Activated CD4-positive, alpha-beta T cell treated with anti-CD3 and anti-CD28 coated beads for 36 hours (primary cell): Measurements from ENCODE around the gene SLC34A3. TPM values are rescaled to one million over a fixed set of nuclear protein-coding genes. Genes with fewer than 3 reads are reported as not detected.

Experiments
- ATAC-seq: fragments of 200-7000 bp; cut with Tn5 transposase; one replicate; pipeline ENCODE4 v1.10.0; 2021; ENCODE audit warnings: mild to moderate bottlenecking, moderate library complexity
- CTCF ChIA-PET: fragments of 350-600 bp; sonication (Branson Sonifier 250); formaldehyde crosslinking; loops from one replicate; lab custom pipeline; 2021; ENCODE audit warnings: antibody characterized with exemption; lab: Charles Lee
- POLR2A ChIA-PET: fragments of 350-600 bp; sonication (Branson Sonifier 250); formaldehyde crosslinking; loops from one replicate; lab custom pipeline; 2021; ENCODE audit warnings: antibody characterized with exemption, inconsistent platforms; lab: Charles Lee
- DNase-seq: peaks from one replicate; pipeline ENCODE4 v3.0.0-alpha.2; 2020
- H3K27ac Mint-ChIP-seq: one replicate; pipeline ENCODE4 v1.8.0; 2021; ENCODE audit warnings: mixed read lengths
- H3K27me3 Mint-ChIP-seq: one replicate; pipeline ENCODE4 v1.8.0; 2021; ENCODE audit warnings: mixed read lengths
- H3K36me3 Mint-ChIP-seq: one replicate; pipeline ENCODE4 v1.8.0; 2021; ENCODE audit warnings: low read depth, mixed read lengths
- H3K4me1 Mint-ChIP-seq: one replicate; pipeline ENCODE4 v1.8.0; 2021; ENCODE audit warnings: mixed read lengths
- H3K4me3 Mint-ChIP-seq: one replicate; pipeline ENCODE4 v1.8.0; 2021; ENCODE audit warnings: mild to moderate bottlenecking, moderate library complexity, mixed read lengths
- H3K9me3 Mint-ChIP-seq: one replicate; pipeline ENCODE4 v1.8.0; 2021; ENCODE audit warnings: low read depth, mixed read lengths
- intact Hi-C, 2 experiments: fragments of 100-400 bp; cut with DNase I in 1 of 2; cut with micrococcal nuclease in 1 of 2; formaldehyde crosslinking; loops; one replicate each; pipeline versions ENCODE4 v1.14.2 to v1.15.1; 2022 to 2024; cut with DNase I, micrococcal nuclease
- total RNA-seq, 2 experiments: library from RNA; stranded (reverse); gene quantifications; one replicate each; pipeline ENCODE4 v1.2.3, GENCODE V29; 2021

Gene SLC34A3
- total RNA-seq, 2 experiments from 2014 or later: not detected

DNA sequence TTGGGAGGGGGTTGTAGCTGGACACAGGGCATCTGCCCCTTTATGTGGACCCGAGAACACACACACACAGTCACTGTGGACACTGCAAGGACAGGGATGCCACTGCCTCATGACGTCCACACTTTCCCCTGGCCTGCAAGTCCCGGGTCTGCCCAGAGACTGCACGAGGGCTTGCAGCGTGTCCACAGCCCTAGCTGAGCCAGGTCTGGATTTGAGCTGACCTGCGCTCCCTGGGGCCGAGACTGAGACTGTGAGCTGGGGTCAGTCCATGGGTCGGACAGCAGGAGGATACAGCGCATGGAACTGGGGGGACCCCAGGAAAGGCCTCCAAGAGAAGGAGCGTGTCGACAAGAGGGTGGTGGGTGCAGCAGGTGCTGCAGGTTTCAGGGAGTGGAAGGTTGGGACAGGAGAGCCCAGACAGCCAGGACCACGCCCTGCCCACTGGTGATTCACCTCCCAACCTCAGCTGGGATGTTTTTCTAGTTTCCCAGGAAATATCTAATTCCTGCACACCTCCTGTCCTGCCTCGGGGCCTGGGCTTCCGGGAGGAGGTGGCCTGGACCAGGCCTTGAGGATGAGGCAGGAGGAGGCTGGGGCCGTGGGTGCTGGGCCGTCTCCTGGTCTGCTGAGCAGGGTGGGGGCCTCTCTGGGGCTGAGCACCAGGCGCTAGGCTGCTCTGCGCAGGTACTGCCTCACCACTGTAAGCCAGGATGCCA, 4.2 kb upstream of the SLC34A3 start:
- H3K36me3 Mint-ChIP-seq: no peaks in the 10 kb centered on the region
- peaks cover 8% of the 10 kb centered on the region for H3K4me1 Mint-ChIP-seq
- CTCF ChIA-PET: interaction anchor here (0.5 to 2.9 kb wide), 10 partner anchors 10 to 107 kb away, joined by 3 to 13 read pairs (median 6); partner anchors contain the start of genes NDOR1, TMEM203 and TPRN
- no peak overlapping the region for H3K27ac Mint-ChIP-seq
- H3K4me3 Mint-ChIP-seq: no peak overlapping the region
- ATAC-seq: no peak
- no peak for DNase-seq
- POLR2A ChIA-PET: no interaction called here
- H3K9me3 Mint-ChIP-seq: no peaks in the 10 kb centered on the region
- intact Hi-C loops: loop anchor here (1.0 to 10.0 kb wide), 3 partner anchors 108 to 442 kb away; partner anchors contain the start of gene NPDC1 (in 1 of the 2)
- H3K27me3 Mint-ChIP-seq: peaks cover 2% of the 10 kb centered on the region

DNA sequence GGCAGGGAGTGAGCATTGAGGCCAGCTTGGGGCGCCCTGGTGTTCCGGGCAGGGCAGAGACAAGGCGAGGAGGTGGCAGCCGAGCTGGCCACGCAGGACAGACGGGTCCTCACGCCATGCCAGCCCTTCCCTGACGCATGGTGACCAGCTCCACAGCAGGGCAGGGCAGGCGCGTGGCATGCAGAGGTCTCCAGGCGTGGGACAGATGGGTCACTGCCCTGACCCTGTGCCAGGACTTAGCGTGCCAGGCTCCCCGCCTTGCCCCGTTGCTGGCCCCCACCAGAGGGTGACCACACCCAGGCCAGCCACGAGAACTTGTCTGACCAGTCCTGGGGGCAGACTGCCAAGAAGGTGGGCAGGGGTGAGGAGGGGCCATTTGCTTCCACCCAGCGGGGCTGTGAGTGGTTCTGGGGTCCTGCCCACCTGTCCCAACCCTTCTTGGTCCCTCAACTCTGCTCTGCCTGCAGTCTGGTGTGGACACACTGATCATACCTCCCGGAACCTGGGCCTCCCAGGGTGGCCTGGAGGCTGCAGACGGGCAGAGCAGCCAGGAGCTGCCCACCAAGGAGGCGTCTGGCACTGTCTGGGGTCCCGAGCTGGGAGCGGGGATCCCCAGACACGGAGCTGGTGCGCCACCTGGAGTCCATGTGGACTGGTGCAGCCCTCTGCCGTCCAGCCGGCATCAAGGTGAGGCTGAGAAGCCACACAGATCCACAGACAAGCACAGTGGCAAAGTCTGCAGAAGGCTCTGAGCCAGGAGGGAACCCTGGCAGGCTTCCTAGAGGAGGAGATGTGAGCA, 3.4 kb upstream of the SLC34A3 start, which contains the start of gene RNF224:
RNF224 (plus strand) TSS at position 449 of the 799 bp plus-strand sequence. CDS start 834 bp downstream, outside the sequence.
- POLR2A ChIA-PET: interaction anchor here (1.0 kb wide), 1 partner anchor 13 kb away, joined by 6 read pairs; the partner anchor contains the start of gene TUBB4B
- intact Hi-C loops: loop anchor here (1.0 to 10.0 kb wide), 3 partner anchors 109 to 442 kb away; partner anchors contain the start of gene NPDC1 (in 1 of the 2)
- ATAC-seq (peak; percentile 38), DNase-seq (peak; percentile 90)
- Mint-ChIP-seq H3K27me3 (peaks cover 2% of the 10 kb centered on the region), H3K4me3 (no peak within 1 kb of the TSS), H3K36me3 (no peaks in the 10 kb centered on the region), H3K4me1 (peaks cover 8% of the 10 kb centered on the region), H3K27ac (no peak within 1 kb of the TSS), H3K9me3 (no peaks in the 10 kb centered on the region)
- CTCF ChIA-PET: interaction anchor here (0.5 to 2.9 kb wide), 14 partner anchors 9 to 181 kb away, joined by 3 to 13 read pairs (median 4); partner anchors contain the start of genes NDOR1, NPDC1, TMEM203 and TPRN

DNA sequence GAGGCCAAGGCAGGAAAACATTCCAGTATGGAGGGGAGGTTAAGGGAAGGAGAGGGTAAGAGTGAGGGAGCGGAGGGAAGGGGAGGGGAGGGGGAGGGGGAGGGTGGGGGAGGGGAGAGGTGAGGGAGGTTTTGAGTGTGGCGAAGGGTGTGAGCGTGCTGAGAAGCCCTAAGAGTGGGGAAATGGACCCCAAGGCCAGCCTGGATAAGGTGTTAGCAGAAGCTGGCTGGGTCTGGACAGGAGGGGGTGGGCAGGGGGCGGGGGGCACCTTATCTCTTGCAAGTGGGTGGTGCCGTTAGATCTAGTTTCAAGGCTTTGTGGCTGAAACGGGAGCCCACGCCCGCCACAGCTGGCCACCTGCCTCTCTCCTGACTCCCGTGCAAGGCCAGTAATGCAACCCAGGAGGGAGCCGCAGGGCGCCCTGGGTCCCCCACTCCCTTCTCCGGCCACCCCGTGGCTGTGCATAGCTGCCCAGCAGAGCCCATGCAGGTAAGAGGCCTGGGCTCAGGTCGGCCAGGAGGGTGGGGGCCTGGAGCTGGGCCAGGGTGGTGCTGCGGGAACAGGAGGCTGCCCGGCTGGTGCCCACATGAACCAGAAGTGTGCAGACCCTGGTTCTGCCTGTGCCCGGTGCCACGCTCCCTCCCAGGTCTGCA, 2.7 kb upstream of the SLC34A3 start:
- Mint-ChIP-seq H3K36me3 (no peaks in the 10 kb centered on the region), H3K9me3 (no peaks in the 10 kb centered on the region), H3K27ac (no peak overlapping the region), H3K4me1 (peaks cover 8% of the 10 kb centered on the region), H3K4me3 (no peak overlapping the region), H3K27me3 (peaks cover 2% of the 10 kb centered on the region)
- DNase-seq (no peak), ATAC-seq (no peak)
- CTCF ChIA-PET: interaction anchor here (0.6 to 2.9 kb wide), 8 partner anchors 9 to 181 kb away, joined by 3 to 13 read pairs (median 8); partner anchors contain the start of genes NDOR1, NPDC1, TMEM203 and TPRN
- POLR2A ChIA-PET: interaction anchor here (1.0 kb wide), 1 partner anchor 13 kb away, joined by 6 read pairs; the partner anchor contains the start of gene TUBB4B
- intact Hi-C loops: loop anchor here (1.0 to 10.0 kb wide), 3 partner anchors 110 to 443 kb away; partner anchors contain the start of gene NPDC1 (in 1 of the 2)

DNA sequence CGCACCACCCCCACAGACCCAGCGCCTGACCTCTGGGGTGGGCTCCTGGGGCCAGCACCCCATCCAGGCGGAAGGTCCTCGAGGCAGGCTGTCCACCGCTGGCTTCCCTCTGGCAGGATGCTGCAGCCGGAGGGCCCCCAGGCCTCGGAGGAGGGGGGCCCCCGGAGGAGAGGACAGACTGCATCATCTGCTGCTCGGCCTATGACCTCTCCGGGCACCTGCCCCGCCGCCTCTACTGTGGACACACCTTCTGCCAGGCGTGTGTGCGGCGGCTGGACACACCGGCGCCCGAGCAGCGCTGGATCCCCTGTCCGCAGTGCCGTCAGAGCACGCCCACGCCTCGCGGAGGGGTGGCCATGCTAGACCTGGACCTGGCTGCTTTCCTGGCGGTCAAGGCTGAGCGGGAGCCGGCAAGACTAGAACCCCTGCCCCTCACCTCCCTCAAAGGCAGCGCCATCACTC, 2.2 kb upstream of the SLC34A3 start:
- H3K27me3 Mint-ChIP-seq: peaks cover 2% of the 10 kb centered on the region
- H3K4me1 Mint-ChIP-seq: peaks cover 8% of the 10 kb centered on the region
- no peak overlapping the region for H3K27ac Mint-ChIP-seq
- no peaks in the 10 kb centered on the region for H3K9me3 Mint-ChIP-seq
- no peak for ATAC-seq
- intact Hi-C loops: loop anchor here in 1 of 2 experiments (10.0 kb wide), 2 partner anchors 184 to 444 kb away; partner anchors contain the start of gene NPDC1
- no peaks in the 10 kb centered on the region for H3K36me3 Mint-ChIP-seq
- ChIA-PET POLR2A (no interaction called here), CTCF (interaction anchor here (0.5 kb wide), 1 partner anchor 182 kb away, joined by 3 read pairs; no protein-coding TSS in a partner anchor)
- H3K4me3 Mint-ChIP-seq: no peak overlapping the region
- DNase-seq: no peak

- ATAC-seq (no peak), DNase-seq (no peak)
- CTCF ChIA-PET: interaction anchor here (0.5 to 0.7 kb wide), 2 partner anchors 12 to 183 kb away, joined by 3 read pairs; no protein-coding TSS in a partner anchor
- intact Hi-C loops: loop anchor here in 1 of 2 experiments (10.0 kb wide), 2 partner anchors 184 to 444 kb away; partner anchors contain the start of gene NPDC1
- Mint-ChIP-seq H3K27me3 (peaks cover 2% of the 10 kb centered on the region), H3K27ac (no peak overlapping the region), H3K4me1 (peaks cover 8% of the 10 kb centered on the region), H3K9me3 (no peaks in the 10 kb centered on the region), H3K4me3 (no peak overlapping the region), H3K36me3 (no peaks in the 10 kb centered on the region)
- POLR2A ChIA-PET: no interaction called here
Measured at GRCh38 chr9:137228968-137229896, 1.5 kb upstream of the SLC34A3 start.

DNA sequence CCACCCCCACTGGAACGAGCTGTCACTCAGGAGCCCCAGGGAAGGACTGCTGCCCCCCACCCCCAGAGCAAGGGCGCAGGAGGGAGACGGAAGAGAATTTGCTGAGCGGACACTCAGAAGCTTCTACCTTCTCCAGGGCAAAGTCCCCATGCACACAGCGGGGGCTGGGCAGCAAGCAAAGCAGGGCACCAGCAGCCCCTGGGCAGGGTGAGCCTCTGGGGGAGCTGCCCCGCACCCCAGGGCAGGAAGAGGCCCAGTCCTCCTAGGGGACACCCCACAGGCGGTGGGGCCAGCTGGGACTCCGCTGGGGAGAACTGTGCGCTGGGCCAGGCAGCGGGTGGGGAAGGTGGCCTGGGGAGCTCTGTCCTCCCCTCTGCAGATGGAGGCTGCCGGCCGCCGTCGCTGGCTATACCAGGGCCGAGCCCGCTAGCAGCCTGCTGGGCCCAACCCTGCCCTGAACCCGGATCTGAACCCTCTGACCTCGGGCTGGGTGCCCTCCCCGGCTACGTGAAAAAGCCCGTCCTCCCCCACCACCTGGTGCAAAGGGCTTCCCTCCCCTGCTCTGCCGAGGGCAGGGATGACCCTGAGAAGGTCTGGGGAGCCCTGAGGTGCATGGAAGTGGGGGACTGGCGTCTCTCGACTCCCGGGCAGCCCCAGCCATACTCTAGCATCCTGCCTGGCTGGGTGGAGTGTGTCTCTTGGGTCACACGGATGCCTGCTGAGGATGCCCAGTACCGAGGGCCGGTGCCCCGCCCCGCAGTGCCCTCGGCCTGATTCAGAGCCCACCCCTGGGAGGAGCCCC, 597 bp upstream of the SLC34A3 start:
- DNase-seq (no peak), ATAC-seq (no peak)
- CTCF ChIA-PET: interaction anchor here (0.5 kb wide), 1 partner anchor 95 kb away, joined by 3 read pairs; no protein-coding TSS in a partner anchor
- POLR2A ChIA-PET: no interaction called here
- intact Hi-C loops: loop anchor here in 1 of 2 experiments (10.0 kb wide), 2 partner anchors 185 to 445 kb away; partner anchors contain the start of gene NPDC1
- peaks cover 4% of the 10 kb centered on the region for H3K27me3 Mint-ChIP-seq
- H3K27ac Mint-ChIP-seq: no peak overlapping the region
- H3K36me3 Mint-ChIP-seq: no peaks in the 10 kb centered on the region
- H3K9me3 Mint-ChIP-seq: no peaks in the 10 kb centered on the region
- no peak overlapping the region for H3K4me3 Mint-ChIP-seq
- peaks cover 5% of the 10 kb centered on the region for H3K4me1 Mint-ChIP-seq

DNA sequence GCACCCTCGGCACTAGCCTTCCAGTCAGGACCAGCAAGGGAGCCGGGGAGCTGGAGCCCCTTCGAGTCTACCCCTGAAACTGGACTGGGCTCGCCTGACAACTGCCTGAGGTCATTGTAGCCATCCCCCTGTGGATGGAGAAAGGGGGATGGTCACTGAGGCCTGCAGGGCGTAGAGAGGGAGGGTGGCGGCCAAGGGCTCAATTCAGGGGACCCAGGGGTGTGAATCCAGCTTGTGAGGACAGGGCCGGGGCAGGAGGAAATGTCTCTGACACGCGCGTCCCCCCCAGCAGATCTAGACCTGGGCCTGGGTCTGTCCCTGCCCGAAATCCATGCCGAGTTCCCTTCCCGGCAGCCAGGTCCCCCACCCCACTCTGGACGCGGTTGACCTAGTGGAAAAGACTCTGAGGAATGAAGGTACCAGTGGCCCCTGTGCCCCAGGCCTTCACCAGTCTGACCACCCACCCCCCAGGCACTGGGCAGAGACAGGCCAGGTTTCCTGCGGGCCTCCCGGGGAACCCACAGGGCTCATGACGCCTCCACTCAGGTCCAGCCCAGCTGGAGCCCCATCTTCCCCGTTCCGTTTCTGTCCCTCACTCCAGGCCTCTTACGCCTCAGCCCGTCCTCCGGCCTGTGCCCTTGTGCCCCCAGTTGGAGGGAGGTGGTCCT, 805 bp downstream of the SLC34A3 start:
- ChIA-PET POLR2A (no interaction called here), CTCF (no interaction called here)
- DNase-seq (no peak), ATAC-seq (no peak)
- H3K36me3 Mint-ChIP-seq: no peaks in the 10 kb centered on the region
- peaks cover 4% of the 10 kb centered on the region for H3K27me3 Mint-ChIP-seq
- H3K4me1 Mint-ChIP-seq: peaks cover 2% of the 10 kb centered on the region
- H3K4me3 Mint-ChIP-seq: no peak overlapping the region
- H3K27ac Mint-ChIP-seq: no peak overlapping the region
- intact Hi-C loops: no loop called here
- H3K9me3 Mint-ChIP-seq: no peaks in the 10 kb centered on the region

DNA sequence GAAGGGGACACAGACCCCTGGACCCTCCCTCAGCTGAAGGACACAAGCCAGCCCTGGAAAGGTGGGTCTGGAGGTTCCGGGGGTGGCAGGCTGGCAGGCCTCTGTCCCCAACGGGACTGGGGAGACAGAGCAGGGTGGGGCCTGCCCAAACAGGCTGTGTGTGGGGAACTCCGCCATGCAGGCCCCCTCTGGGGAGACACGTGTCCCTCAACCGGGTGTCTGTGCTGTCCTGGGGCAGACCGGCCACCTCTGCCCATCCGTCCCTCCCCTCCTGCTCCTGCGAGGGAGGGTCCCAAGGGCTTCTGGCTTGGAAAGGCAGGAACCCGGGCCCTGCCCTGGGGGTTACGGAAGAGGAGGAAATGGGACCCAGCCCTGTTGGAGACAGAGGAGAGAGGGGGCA, 1.4 kb downstream of the SLC34A3 start:
- H3K4me1 Mint-ChIP-seq: peaks cover 5% of the 10 kb centered on the region
- ChIA-PET POLR2A (no interaction called here), CTCF (no interaction called here)
- DNase-seq: no peak
- H3K4me3 Mint-ChIP-seq: no peak overlapping the region
- no peak for ATAC-seq
- no peak overlapping the region for H3K27ac Mint-ChIP-seq
- no peaks in the 10 kb centered on the region for H3K36me3 Mint-ChIP-seq
- no peaks in the 10 kb centered on the region for H3K9me3 Mint-ChIP-seq
- peaks cover 4% of the 10 kb centered on the region for H3K27me3 Mint-ChIP-seq
- intact Hi-C loops: no loop called here

DNA sequence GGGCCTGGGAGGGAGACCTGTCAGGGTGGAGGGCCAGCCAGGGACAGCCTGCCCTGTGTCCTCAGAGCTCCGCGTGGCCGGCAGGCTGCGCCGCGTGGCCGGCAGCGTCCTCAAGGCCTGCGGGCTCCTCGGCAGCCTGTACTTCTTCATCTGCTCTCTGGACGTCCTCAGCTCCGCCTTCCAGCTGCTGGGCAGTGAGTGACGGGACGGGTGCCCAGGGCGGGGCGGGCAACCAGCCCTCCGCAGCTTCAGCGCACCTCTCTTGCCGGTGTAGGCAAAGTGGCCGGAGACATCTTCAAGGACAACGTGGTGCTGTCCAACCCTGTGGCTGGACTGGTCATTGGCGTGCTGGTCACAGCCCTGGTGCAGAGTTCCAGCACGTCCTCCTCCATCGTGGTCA, 1.8 kb downstream of the SLC34A3 start:
- intact Hi-C loops: no loop called here
- ATAC-seq: no peak
- peaks cover 4% of the 10 kb centered on the region for H3K27me3 Mint-ChIP-seq
- no peak overlapping the region for H3K27ac Mint-ChIP-seq
- H3K4me3 Mint-ChIP-seq: no peak overlapping the region
- no peak for DNase-seq
- POLR2A ChIA-PET: no interaction called here
- CTCF ChIA-PET: interaction anchor here (0.6 kb wide), 1 partner anchor 25 kb away, joined by 3 read pairs; no protein-coding TSS in a partner anchor
- no peaks in the 10 kb centered on the region for H3K9me3 Mint-ChIP-seq
- H3K36me3 Mint-ChIP-seq: no peaks in the 10 kb centered on the region
- peaks cover 7% of the 10 kb centered on the region for H3K4me1 Mint-ChIP-seq
